Measurements from ENCODE around the gene ZNF256. TPM values are rescaled to one million over a fixed set of nuclear protein-coding genes. Genes with fewer than 3 reads are reported as not detected.

Gene ZNF256
- total RNA-seq = 4.9 and 7.1 TPM in 2 replicates

GRCh38 chr19:57947419-57948134 lies at the start of gene ZNF256:
Gene ZNF256 (minus strand): TSS chr19:57947706. CDS start chr19:57947474, 232 bp downstream.

GRCh38 chr19:57974434-57974833 lies 26.9 kb upstream of the ZNF256 start, which contains the start of gene C19orf18:
Gene C19orf18 (minus strand): TSS chr19:57974534. CDS start chr19:57974432, 102 bp downstream.

GRCh38 chr19:57934820-57935665 lies 12.5 kb downstream of the ZNF256 start, which contains the start of gene ZNF418:
Gene ZNF418 (minus strand): TSS chr19:57935402. CDS start chr19:57933822, 1,580 bp downstream.

GRCh38 chr19:57916168-57916995 lies 31.1 kb downstream of the ZNF256 start, which contains the start of gene ZNF417:
Gene ZNF417 (minus strand): TSS chr19:57916592. CDS start chr19:57916411, 181 bp downstream.

Other genes starting within 250 kb of the ZNF256 start
- 5.1 and 14.9 TPM in 2 replicates for gene ZNF154, start 238.5 kb downstream of the ZNF256 start, total RNA-seq
- 12.5 and 12.6 TPM in 2 replicates for gene ZNF671, start 220.1 kb downstream of the ZNF256 start, total RNA-seq
- gene ZNF776, start 200.9 kb downstream of the ZNF256 start, total RNA-seq = 20.5 and 22.4 TPM in 2 replicates
- gene ZNF586, start 178.0 kb downstream of the ZNF256 start, total RNA-seq = 17.0 and 22.4 TPM in 2 replicates
- 9.0 and 22.1 TPM in 2 replicates for gene ZNF552, start 132.8 kb downstream of the ZNF256 start, total RNA-seq
- 20.9 and 25.1 TPM in 2 replicates for gene ZNF587B, start 117.4 kb downstream of the ZNF256 start, total RNA-seq
- 43.1 and 51.8 TPM in 2 replicates for gene ZNF587, start 97.8 kb downstream of the ZNF256 start, total RNA-seq
- 20.0 and 22.0 TPM in 2 replicates for gene ZNF814, start 58.7 kb downstream of the ZNF256 start, total RNA-seq
- 24.4 and 35.3 TPM in 2 replicates for gene ZNF417, start 31.1 kb downstream of the ZNF256 start, total RNA-seq
- 5.5 and 11.4 TPM in 2 replicates for gene ZNF418, start 12.3 kb downstream of the ZNF256 start, total RNA-seq
- gene C19orf18, start 26.8 kb upstream of the ZNF256 start, total RNA-seq = not detected in 2 replicates
- 27.9 and 40.6 TPM in 2 replicates for gene ZNF606, start 55.1 kb upstream of the ZNF256 start, total RNA-seq
- gene ZSCAN1, start 86.3 kb upstream of the ZNF256 start, total RNA-seq = not detected in 2 replicates
- 6.4 and 9.4 TPM in 2 replicates for gene ZNF135, start 111.6 kb upstream of the ZNF256 start, total RNA-seq
- 39.7 and 53.8 TPM in 2 replicates for gene ZSCAN18, start 150.5 kb upstream of the ZNF256 start, total RNA-seq
- gene ZNF329, start 203.1 kb upstream of the ZNF256 start, total RNA-seq = 14.1 and 17.7 TPM in 2 replicates
- gene ZNF274, start 235.4 kb upstream of the ZNF256 start, total RNA-seq = 28.3 and 30.6 TPM in 2 replicates